GM12878 (cell line): Measurements from ENCODE around the gene RIMS3.

Source experiments
- CTCF ChIP-seq, 3 experiments: IDR thresholded peaks in 2 of 3; conservative IDR thresholded peaks in 1 of 3; 2 replicates each; pipeline ENCODE4 v1.5.1; 2011; ENCODE audit warnings: low read depth in 3 of 3, low read length in 3 of 3, mild to moderate bottlenecking in 3 of 3, control low read depth in 2 of 3, moderate library complexity in 2 of 3, inconsistent platforms in 1 of 3, mixed read lengths in 1 of 3; ENCODE audit not compliant: control insufficient read depth in 2 of 3, insufficient read depth in 1 of 3; ENCODE audit errors: extremely low read depth in 1 of 3
- POLR2A ChIP-seq: IDR thresholded peaks from 2 replicates; pipeline ENCODE4 v1.6.1; 2011; ENCODE audit warnings: low read depth, mild to moderate bottlenecking, low read length
- POLR2AphosphoS5 ChIP-seq: IDR thresholded peaks from 2 replicates; pipeline ENCODE4 v1.6.1; 2011; ENCODE audit warnings: mild to moderate bottlenecking, low read length, inconsistent platforms
- YY1 ChIP-seq: IDR thresholded peaks from 2 replicates; pipeline ENCODE4 v1.6.1; 2011; ENCODE audit warnings: low read depth, mild to moderate bottlenecking, low read length
- ZNF207 ChIP-seq: fragments of 450-650 bp; IDR thresholded peaks from 2 replicates; pipeline ENCODE4 v1.6.1; 2014; ENCODE audit warnings: antibody characterized with exemption, mild to moderate bottlenecking, borderline replicate concordance
- ZNF384 ChIP-seq: IDR thresholded peaks from 2 replicates; pipeline ENCODE4 v1.6.1; 2012; ENCODE audit warnings: low read depth, mild to moderate bottlenecking, low read length, improper control_type of control experiment, borderline replicate concordance
- TF ChIP-seq, protein P1 (sequence below): IDR thresholded peaks from 2 replicates; pipeline ENCODE4 v1.6.1; 2011; ENCODE audit warnings: borderline replicate concordance, low read depth, mild to moderate bottlenecking, moderate library complexity, mixed read lengths, low read length; ENCODE audit not compliant: insufficient read depth; ENCODE audit errors: extremely low read length

DNA sequence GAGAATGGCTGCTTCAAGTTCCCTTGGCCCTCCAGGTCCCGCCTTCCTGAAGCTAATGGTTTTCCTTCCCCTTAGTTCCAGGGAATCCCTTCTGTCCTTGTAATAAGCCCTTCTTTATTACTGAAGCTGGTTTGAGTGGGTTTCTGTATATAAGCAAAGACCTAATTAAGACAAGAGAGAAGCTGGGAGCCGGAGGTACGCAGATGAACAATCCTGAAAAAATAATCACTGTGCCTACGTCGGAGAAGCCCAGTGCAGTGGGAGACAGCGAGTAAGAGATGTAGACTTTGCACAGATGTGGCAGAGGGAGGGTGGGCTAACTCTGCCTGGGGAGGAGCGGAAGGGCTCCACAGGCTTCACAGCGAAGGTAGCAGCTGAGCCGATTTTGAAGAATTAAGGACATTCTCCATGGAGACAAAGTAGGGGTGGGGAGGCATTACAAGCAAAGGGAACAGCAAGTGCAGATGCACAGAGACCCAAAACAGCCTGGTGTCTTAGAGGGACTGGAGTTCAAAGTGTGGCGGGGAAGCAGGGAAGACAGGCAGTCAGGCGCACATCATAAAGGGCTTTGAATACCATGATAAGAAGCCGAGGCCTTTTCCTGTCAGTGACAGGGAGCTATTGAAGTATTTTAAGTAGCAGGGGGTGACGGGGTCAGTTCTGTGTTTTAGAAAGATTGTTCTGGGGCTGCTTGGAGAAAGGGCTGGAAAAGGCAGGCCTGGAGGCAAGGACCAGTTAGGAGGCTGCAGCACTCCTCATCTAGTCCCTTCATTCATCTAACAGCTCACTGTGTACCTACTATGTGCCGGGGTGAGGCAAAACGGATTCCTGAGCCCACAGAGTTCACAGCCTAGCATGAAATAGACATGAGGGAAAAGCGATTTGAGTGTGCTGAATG lies 6.5 kb downstream of the RIMS3 start:
- TF ChIP-seq POLR2A: no peak
- TF ChIP-seq ZNF384: no peak
- TF ChIP-seq CTCF (IDR thresholded peaks at IDR 0.05 in 2 of 3, conservative IDR thresholded peaks at IDR 0.05 in 1 of 3; ENCODE audit: control insufficient read depth in 2 of 3, extremely low read depth in 1 of 3, insufficient read depth in 1 of 3, low read depth in 3 of 3, low read length in 3 of 3): no peak
- no peak for TF ChIP-seq ZNF207
- TF ChIP-seq, protein P1, sequence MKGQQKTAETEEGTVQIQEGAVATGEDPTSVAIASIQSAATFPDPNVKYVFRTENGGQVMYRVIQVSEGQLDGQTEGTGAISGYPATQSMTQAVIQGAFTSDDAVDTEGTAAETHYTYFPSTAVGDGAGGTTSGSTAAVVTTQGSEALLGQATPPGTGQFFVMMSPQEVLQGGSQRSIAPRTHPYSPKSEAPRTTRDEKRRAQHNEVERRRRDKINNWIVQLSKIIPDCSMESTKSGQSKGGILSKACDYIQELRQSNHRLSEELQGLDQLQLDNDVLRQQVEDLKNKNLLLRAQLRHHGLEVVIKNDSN: no peak
- no peak for TF ChIP-seq YY1
- no peak for TF ChIP-seq POLR2AphosphoS5
